ENCODE results near the gene PPP1R14C. TPM values are rescaled to one million over a fixed set of nuclear protein-coding genes. Genes with fewer than 3 reads are reported as not detected.

PPP1R14C gene
- total RNA-seq, 1 experiment from 2014 or later: 4.6 TPM

DNA sequence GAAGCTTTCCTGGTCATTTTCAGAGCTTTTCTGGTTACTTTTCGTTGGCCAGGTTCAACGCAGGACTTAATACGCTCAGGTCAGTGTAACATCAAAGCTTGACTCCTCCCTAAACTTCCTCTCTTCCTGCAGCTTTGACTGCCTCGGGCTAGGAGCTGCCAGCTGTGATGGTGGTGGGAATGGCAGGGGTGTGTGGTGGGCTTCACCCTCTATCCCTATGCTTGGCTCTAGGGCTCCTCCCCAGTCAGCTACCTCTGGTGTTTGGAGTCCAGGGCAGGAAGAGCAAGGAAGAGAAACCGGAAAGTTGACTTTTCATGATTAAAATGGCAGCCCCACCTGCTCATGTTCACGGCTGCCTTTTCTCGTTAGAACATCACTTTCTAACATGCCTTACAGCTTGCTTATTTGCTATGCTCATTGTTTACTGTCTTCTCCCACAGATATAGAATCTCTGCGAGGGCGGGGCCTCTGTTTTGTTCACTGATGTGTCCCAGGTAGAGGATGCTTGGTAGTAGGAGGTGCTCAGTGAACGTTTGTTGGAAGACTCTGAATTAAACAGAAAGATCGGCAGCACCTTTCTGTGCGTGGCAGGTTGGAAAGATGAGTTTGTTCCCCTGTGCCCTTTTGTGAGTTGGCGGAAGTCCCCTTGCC lies 16.1 kb upstream of the PPP1R14C start:
- H3K9me3 ChIP-seq (ENCODE audit: low read depth, low read length, poor library complexity, severe bottlenecking): no peaks in the 10 kb centered on the region
- no peaks in the 10 kb centered on the region for H3K36me3 ChIP-seq (ENCODE audit: insufficient read depth, low read length, poor library complexity, severe bottlenecking)
- DNase-seq (ENCODE audit: low spot score): no peak
- H3K4me1 ChIP-seq (ENCODE audit: insufficient read depth, low read length, poor library complexity, severe bottlenecking): no peaks in the 10 kb centered on the region
- BruUV-seq (replicated peaks): no TSS peak
- H3K27me3 ChIP-seq (replicated peaks; ENCODE audit: insufficient read depth, low read depth, low read length, poor library complexity): no peaks in the 10 kb centered on the region
- no peak overlapping the region for H3K27ac ChIP-seq (ENCODE audit: low read depth, low read length, poor library complexity, severe bottlenecking)
- ChIA-PET CTCF (no interaction called here), POLR2A (ENCODE audit: low non-redundant PET) (no interaction called here)
- intact Hi-C loops (cut with micrococcal nuclease; ENCODE audit: unreplicated experiment): no loop called here
- TF ChIP-seq, protein P1, sequence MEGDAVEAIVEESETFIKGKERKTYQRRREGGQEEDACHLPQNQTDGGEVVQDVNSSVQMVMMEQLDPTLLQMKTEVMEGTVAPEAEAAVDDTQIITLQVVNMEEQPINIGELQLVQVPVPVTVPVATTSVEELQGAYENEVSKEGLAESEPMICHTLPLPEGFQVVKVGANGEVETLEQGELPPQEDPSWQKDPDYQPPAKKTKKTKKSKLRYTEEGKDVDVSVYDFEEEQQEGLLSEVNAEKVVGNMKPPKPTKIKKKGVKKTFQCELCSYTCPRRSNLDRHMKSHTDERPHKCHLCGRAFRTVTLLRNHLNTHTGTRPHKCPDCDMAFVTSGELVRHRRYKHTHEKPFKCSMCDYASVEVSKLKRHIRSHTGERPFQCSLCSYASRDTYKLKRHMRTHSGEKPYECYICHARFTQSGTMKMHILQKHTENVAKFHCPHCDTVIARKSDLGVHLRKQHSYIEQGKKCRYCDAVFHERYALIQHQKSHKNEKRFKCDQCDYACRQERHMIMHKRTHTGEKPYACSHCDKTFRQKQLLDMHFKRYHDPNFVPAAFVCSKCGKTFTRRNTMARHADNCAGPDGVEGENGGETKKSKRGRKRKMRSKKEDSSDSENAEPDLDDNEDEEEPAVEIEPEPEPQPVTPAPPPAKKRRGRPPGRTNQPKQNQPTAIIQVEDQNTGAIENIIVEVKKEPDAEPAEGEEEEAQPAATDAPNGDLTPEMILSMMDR (conservative IDR thresholded peaks at IDR 0.05; ENCODE audit: low read depth, low read length): no peak
- no peak overlapping the region for H3K4me3 ChIP-seq (ENCODE audit: low read depth, low read length, poor library complexity, severe bottlenecking)

DNA sequence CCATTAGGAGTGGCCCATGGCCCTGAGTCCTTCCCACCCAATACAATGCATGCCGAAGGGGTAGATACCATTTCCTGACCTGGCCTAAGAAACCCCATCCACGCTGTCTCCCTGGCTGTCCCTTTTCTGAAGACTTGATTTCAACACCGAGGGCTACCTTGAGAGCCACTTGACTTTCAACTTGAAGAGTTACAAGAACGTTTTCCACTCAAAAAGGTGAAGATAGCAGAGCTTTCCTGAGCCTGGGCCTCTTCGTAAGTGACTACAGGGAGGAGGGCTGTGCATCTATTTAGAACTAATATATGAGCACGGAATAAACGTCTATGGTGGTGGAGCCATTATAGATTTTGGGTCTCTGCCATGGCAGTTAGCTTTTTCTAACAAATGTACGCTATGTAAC lies 14.4 kb upstream of the PPP1R14C start:
- no peak for DNase-seq (ENCODE audit: low spot score)
- no peaks in the 10 kb centered on the region for H3K27me3 ChIP-seq (replicated peaks; ENCODE audit: insufficient read depth, low read depth, low read length, poor library complexity)
- ChIA-PET CTCF (no interaction called here), POLR2A (ENCODE audit: low non-redundant PET) (no interaction called here)
- no TSS peak for BruUV-seq (replicated peaks)
- no peak overlapping the region for H3K4me3 ChIP-seq (ENCODE audit: low read depth, low read length, poor library complexity, severe bottlenecking)
- H3K4me1 ChIP-seq (ENCODE audit: insufficient read depth, low read length, poor library complexity, severe bottlenecking): no peaks in the 10 kb centered on the region
- TF ChIP-seq, protein P1 (conservative IDR thresholded peaks at IDR 0.05; ENCODE audit: low read depth, low read length): no peak
- no peak for TF ChIP-seq EZH2 (IDR thresholded peaks at IDR 0.05; ENCODE audit: borderline replicate concordance, low read depth, low read length, poor library complexity, severe bottlenecking)
- H3K9me3 ChIP-seq (ENCODE audit: low read depth, low read length, poor library complexity, severe bottlenecking): no peaks in the 10 kb centered on the region
- no peaks in the 10 kb centered on the region for H3K36me3 ChIP-seq (ENCODE audit: insufficient read depth, low read length, poor library complexity, severe bottlenecking)
- no peak overlapping the region for H3K27ac ChIP-seq (ENCODE audit: low read depth, low read length, poor library complexity, severe bottlenecking)
- intact Hi-C loops (cut with micrococcal nuclease; ENCODE audit: unreplicated experiment): no loop called here

DNA sequence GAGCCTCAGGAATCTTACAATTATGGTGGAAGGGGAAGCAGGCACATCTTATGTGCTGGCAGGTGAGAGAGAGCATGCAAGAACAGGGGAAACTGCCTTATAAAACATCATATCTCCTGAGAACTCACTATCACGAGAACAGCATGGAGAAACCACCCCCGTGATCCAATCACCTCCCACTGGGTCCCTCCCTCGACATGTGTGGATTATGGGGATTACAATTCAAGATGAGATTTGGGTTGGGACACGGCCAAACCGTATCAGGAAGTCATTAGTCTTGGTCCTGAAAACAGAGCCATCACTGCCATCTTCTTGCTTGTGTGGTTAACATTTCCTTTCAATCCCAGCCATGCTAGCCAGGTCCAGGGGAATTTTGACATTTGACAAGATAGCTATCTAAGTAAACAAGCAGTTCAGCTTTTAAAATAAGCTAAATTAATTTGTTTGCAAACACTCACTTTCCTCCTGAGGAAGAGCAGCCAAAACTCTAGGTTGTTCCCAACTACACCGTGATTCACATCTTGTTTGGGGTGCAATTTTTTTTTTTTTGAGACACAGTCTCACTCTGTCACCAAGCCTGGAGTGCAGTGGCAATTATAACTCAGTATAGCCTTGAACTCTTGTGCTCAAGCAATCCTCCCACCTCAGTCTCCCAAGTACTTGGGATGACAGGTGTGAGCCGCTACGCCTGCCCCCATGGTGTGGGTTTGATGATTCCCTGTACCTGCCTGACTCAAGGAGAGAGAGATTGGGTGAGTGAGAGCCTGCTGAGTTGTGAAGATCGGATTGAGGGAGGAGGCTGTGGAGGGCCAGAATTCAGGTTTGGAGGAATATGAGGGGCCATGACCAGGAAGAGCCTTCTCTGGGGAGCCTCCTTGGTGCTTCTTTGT lies 13.0 kb upstream of the PPP1R14C start:
- peak; percentile 71 for DNase-seq (ENCODE audit: low spot score)
- ChIA-PET CTCF (no interaction called here), POLR2A (ENCODE audit: low non-redundant PET) (no interaction called here)
- TF ChIP-seq, protein P1 (conservative IDR thresholded peaks at IDR 0.05; ENCODE audit: low read depth, low read length): no peak
- TF ChIP-seq EZH2 (IDR thresholded peaks at IDR 0.05; ENCODE audit: borderline replicate concordance, low read depth, low read length, poor library complexity, severe bottlenecking): no peak
- Histone ChIP-seq H3K4me3 (ENCODE audit: low read depth, low read length, poor library complexity, severe bottlenecking) (no peak overlapping the region), H3K4me1 (ENCODE audit: insufficient read depth, low read length, poor library complexity, severe bottlenecking) (no peaks in the 10 kb centered on the region), H3K27me3 (replicated peaks; ENCODE audit: insufficient read depth, low read depth, low read length, poor library complexity) (no peaks in the 10 kb centered on the region), H3K27ac (ENCODE audit: low read depth, low read length, poor library complexity, severe bottlenecking) (no peak overlapping the region), H3K9me3 (ENCODE audit: low read depth, low read length, poor library complexity, severe bottlenecking) (no peaks in the 10 kb centered on the region), H3K36me3 (ENCODE audit: insufficient read depth, low read length, poor library complexity, severe bottlenecking) (no peaks in the 10 kb centered on the region)
- intact Hi-C loops (cut with micrococcal nuclease; ENCODE audit: unreplicated experiment): no loop called here
- no TSS peak for BruUV-seq (replicated peaks)

All from A673 (cell line).